ENCODE measurements around the gene NETO1. TPM values are rescaled to one million over a fixed set of nuclear protein-coding genes. Genes with fewer than 3 reads are reported as not detected.
A peak's percentile ranks its signal among the peaks of the same experiment; 100 is the strongest.

NETO1 gene
- total and polyA plus RNA-seq, 5 donors: 0.57 to 1.9 (median 1.0) TPM

DNA sequence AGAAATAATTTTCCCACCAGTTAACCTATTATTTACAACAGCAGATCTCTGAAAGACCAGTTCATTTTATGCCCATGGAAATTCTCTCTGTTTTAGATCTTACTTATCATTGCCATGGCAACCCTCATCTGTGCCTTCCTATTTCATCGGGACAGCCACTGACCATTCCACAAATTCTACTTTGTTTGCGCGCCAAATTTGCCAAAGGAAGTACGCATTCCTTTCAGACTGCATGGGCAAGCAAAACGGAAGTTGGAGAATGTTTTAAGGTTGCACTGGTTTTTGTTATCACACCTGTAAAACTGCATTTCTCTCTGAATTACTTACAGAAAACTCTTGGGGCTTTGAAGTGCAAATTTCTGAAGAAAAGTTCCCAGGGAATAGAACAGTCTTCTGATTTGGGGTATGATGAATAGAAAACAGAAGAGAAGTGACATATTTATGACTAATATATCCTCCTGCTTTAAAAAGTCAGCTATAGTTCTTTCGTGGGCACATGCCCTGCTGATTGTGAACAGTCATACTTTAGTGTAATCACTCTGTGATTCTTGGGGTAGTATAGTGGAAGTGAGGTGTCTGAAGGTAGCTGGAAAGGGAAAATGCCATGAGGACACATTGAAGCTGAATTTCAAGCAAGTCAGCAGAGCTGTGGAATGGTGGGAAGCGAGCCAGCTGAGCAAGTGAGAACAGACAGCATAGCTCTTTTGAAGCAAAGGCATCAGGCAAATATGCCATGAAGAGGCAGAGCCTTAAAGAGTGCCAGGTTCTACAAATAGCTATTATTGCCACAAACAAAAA lies 20.9 kb downstream of the NETO1 start:
- no peaks in the 10 kb centered on the region for H3K27me3 ChIP-seq (ENCODE audit: control insufficient read depth, insufficient read depth)
- intact Hi-C loops (cut with DNase I): no loop called here
- no peaks in the 10 kb centered on the region for H3K9me3 ChIP-seq (ENCODE audit: control insufficient read depth, low read length)
- WGBS: 48% methylated on average over 7 of the region's 7 CpGs
- peak in 2 of 3 donors; percentile 58 to 67 for DNase-seq
- H3K4me3 ChIP-seq (ENCODE audit: low read length): no peak overlapping the region
- no peaks in the 10 kb centered on the region for H3K4me1 ChIP-seq (ENCODE audit: control insufficient read depth, insufficient read depth, low read length)
- H3K27ac ChIP-seq (ENCODE audit: low read length): no peak overlapping the region
- peak in 1 of 2 donors; percentile 29 for ATAC-seq

DNA sequence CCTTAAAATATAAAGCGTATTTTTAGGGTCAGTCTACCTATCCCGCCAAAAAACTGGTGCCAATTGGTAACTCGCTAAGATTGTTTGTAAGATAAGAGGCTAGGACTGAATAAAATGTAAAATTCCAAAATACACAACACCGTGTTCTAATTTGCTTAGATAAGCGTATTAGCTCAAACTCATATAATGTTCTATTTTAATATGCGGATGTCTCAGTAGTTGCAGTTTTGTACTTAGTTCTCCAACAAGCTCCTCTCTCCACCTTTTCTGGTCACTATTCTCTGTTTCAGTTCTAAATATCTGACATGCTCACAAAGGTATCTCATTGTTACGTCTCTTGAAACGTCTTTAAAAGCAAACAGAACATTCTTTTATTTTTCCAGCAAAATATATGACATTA lies 24.0 kb downstream of the NETO1 start:
- intact Hi-C loops (cut with DNase I): no loop called here
- ATAC-seq (no peak), DNase-seq (no peak)
- H3K27me3 ChIP-seq (ENCODE audit: control insufficient read depth, insufficient read depth): no peaks in the 10 kb centered on the region
- peaks cover 2% of the 10 kb centered on the region for H3K4me1 ChIP-seq (ENCODE audit: control insufficient read depth, insufficient read depth, low read length)
- 79% methylated on average over 8 of the region's 8 CpGs for WGBS
- no peak overlapping the region for H3K27ac ChIP-seq (ENCODE audit: low read length)
- H3K9me3 ChIP-seq (ENCODE audit: control insufficient read depth, low read length): no peaks in the 10 kb centered on the region
- H3K4me3 ChIP-seq (ENCODE audit: low read length): no peak overlapping the region

DNA sequence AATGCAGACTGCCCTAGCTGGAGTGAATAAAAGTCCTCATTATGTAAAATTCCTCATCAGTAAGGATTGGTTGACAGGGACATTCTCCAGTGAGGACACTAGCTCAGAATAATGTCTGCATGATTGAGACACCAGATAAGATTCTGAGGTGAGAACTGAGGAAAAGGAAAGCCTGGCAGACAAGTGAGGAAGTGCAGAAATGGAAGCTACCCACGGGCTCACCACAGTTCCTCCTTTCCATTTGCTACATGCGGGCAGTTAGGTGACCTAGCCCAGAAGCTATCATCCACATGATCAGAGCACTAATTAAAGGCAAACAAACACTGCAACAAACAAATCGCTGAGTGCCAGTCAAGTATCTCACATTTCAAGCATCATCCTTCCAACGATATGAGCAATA lies 27.7 kb downstream of the NETO1 start:
- DNase-seq: no peak
- Histone ChIP-seq H3K9me3 (ENCODE audit: control insufficient read depth, low read length) (no peaks in the 10 kb centered on the region), H3K27me3 (ENCODE audit: control insufficient read depth, insufficient read depth) (no peaks in the 10 kb centered on the region), H3K4me1 (ENCODE audit: control insufficient read depth, insufficient read depth, low read length) (peaks cover 2% of the 10 kb centered on the region), H3K4me3 (ENCODE audit: low read length) (no peak overlapping the region), H3K27ac (ENCODE audit: low read length) (no peak overlapping the region)
- 9% methylated on average over 4 of the region's 4 CpGs for WGBS
- ATAC-seq: no peak
- intact Hi-C loops (cut with DNase I): no loop called here

DNA sequence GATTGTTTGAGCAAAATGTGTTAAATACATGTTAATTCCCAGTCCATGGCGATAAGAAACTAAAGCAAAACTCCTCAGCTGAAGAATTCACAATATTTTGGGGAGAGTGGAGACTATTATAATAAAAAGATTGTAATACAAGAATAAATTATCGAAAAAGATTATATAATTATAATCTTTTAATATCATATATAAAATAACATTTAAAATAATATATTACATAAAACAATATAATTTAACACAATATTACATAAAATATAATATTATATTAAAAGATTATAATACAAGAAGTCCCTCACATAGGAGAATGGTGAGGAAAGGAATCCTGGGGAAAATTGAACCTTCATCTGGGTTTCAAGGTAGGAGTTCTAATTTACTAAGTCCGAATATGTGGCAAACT lies 33.1 kb downstream of the NETO1 start:
- 80% methylated on average over 3 of the region's 3 CpGs for WGBS
- Histone ChIP-seq H3K4me3 (ENCODE audit: low read length) (no peak overlapping the region), H3K9me3 (ENCODE audit: control insufficient read depth, low read length) (no peaks in the 10 kb centered on the region), H3K27ac (ENCODE audit: low read length) (no peak overlapping the region), H3K4me1 (ENCODE audit: control insufficient read depth, insufficient read depth, low read length) (no peaks in the 10 kb centered on the region), H3K27me3 (ENCODE audit: control insufficient read depth, insufficient read depth) (no peaks in the 10 kb centered on the region)
- ATAC-seq (no peak), DNase-seq (no peak)
- intact Hi-C loops (cut with DNase I): no loop called here

DNA sequence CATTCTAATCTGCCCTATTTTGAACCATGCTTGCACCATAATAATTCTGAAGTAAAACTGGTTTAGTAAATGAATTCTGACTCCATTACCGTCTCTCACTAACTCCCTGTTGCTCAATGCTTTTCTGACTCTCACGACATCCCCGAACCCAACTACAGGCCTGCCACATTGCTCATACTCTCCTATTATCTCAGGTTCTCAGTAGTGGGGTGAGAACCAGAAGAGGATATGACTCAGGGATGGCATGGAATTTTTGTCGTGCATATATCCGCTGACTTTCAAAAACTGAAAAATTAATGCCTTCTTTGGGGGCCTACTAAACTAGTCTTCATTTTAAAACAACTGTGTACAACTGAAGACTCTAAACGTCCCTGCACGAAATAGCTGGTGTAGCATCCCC lies 34.3 kb downstream of the NETO1 start:
- intact Hi-C loops (cut with DNase I): no loop called here
- WGBS: 89% methylated on average over 7 of the region's 7 CpGs
- no peaks in the 10 kb centered on the region for H3K9me3 ChIP-seq (ENCODE audit: control insufficient read depth, low read length)
- ATAC-seq (no peak), DNase-seq (no peak)
- H3K4me3 ChIP-seq (ENCODE audit: low read length): no peak overlapping the region
- no peaks in the 10 kb centered on the region for H3K4me1 ChIP-seq (ENCODE audit: control insufficient read depth, insufficient read depth, low read length)
- H3K27me3 ChIP-seq (ENCODE audit: control insufficient read depth, insufficient read depth): no peaks in the 10 kb centered on the region
- H3K27ac ChIP-seq (ENCODE audit: low read length): no peak overlapping the region

DNA sequence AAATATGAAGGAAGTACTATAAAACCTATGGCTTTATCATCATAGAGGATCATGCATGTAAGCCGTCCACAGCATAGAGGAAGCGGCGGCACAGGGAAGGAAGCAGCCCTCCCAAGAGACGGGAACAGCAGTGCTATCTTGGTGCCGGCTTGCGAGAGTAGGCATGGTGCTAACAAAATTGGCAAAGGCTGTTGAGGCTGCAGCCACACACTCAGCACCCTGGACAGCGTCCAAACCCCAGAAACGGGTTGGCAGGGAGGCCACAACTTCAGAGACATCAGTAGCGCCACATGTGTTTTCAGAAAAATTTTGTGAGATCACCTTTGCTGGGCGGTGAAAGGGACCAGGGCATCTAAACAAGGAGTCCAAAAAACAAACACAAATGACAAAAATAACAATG lies 37.7 kb downstream of the NETO1 start:
- Histone ChIP-seq H3K9me3 (ENCODE audit: control insufficient read depth, low read length) (no peaks in the 10 kb centered on the region), H3K4me3 (ENCODE audit: low read length) (no peak overlapping the region), H3K27me3 (ENCODE audit: control insufficient read depth, insufficient read depth) (no peaks in the 10 kb centered on the region), H3K27ac (ENCODE audit: low read length) (no peak overlapping the region), H3K4me1 (ENCODE audit: control insufficient read depth, insufficient read depth, low read length) (no peaks in the 10 kb centered on the region)
- 21% methylated on average over 10 of the region's 10 CpGs for WGBS
- ATAC-seq (peak; percentile 56 to 75), DNase-seq (peak; percentile 35 to 74 (median 68))
- intact Hi-C loops (cut with DNase I): no loop called here

DNA sequence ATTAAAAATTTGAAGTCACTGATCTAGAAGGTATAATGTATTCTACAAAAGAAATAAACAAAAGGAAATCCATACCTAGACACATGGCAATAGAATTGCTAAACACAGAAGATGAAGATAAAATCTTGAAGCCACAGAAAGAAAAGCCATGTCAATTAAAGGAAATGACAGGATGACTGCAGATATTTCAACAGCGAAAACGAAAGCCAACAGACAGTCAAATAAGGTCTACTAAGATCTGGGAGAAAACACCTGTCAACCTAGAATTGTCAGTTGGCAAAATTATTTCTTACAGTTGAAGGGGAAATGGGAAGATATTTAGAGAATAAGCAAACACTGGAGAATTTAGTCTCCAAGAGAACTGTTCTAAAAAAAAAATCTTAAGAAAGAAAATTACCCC lies 39.2 kb downstream of the NETO1 start:
- Histone ChIP-seq H3K4me3 (ENCODE audit: low read length) (no peak overlapping the region), H3K27ac (ENCODE audit: low read length) (no peak overlapping the region), H3K4me1 (ENCODE audit: control insufficient read depth, insufficient read depth, low read length) (no peaks in the 10 kb centered on the region), H3K27me3 (ENCODE audit: control insufficient read depth, insufficient read depth) (no peaks in the 10 kb centered on the region), H3K9me3 (ENCODE audit: control insufficient read depth, low read length) (no peaks in the 10 kb centered on the region)
- DNase-seq (no peak), ATAC-seq (no peak)
- intact Hi-C loops (cut with DNase I): loop anchor here in 1 of 4 donors (10.0 kb wide), 1 partner anchor 56 kb away; no protein-coding TSS in a partner anchor
- 83% methylated on average over 2 of the region's 2 CpGs for WGBS

DNA sequence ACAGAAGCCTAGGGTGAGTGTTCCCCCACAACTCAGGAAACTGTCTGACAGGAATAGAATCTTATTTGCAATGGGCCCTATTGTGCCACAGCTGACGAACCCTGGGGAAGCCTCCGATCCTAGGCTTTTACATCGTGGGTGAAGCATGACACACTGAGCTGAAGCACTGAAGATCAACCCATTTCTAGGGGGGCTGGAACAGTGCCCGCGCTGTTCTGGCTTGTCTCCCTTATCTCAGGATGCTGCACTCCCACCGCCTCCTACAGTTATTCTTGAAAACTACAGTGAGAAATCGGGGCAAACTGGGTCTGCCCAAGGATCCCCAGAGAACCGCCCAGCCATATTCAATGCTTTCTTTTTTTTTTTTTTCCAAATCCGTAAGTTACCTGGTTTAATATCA lies 41.1 kb downstream of the NETO1 start:
- no peak for ATAC-seq
- WGBS: 52% methylated on average over 9 of the region's 9 CpGs

DNA sequence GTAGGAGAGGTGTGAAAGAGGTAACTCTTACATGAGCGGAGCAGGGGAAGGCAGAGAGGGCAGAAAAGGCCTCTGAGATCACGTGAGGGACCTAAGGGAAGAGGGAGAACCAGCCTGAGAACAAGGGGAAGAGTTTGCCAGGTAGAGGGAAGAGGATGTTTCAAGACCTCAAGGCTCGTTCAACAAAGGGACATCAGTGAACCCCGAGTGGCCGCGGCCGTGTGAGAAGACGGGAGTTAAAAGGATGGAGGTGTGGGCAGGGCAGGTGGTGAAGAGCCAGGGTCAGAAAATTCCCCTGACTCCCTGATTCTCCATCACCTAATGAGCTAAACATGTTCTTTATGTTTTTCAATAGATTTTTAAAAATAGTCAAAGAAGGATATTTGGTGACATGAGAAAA lies 44.4 kb downstream of the NETO1 start:
- intact Hi-C loops (cut with DNase I): loop anchor here in 1 of 4 donors (10.0 kb wide), 1 partner anchor 61 kb away; no protein-coding TSS in a partner anchor
- H3K27ac ChIP-seq (ENCODE audit: low read length): no peak overlapping the region
- H3K9me3 ChIP-seq (ENCODE audit: control insufficient read depth, low read length): no peaks in the 10 kb centered on the region
- no peak for ATAC-seq
- DNase-seq: peak in 1 of 3 donors; percentile 13
- H3K4me3 ChIP-seq (ENCODE audit: low read length): no peak overlapping the region
- no peaks in the 10 kb centered on the region for H3K4me1 ChIP-seq (ENCODE audit: control insufficient read depth, insufficient read depth, low read length)
- 87% methylated on average over 8 of the region's 8 CpGs for WGBS
- H3K27me3 ChIP-seq (ENCODE audit: control insufficient read depth, insufficient read depth): no peaks in the 10 kb centered on the region

More for the DNA sequence above, 41.1 kb downstream of the NETO1 start:
- Histone ChIP-seq H3K9me3 (ENCODE audit: control insufficient read depth, low read length) (no peaks in the 10 kb centered on the region), H3K4me1 (ENCODE audit: control insufficient read depth, insufficient read depth, low read length) (no peaks in the 10 kb centered on the region), H3K4me3 (ENCODE audit: low read length) (no peak overlapping the region), H3K27ac (ENCODE audit: low read length) (no peak overlapping the region), H3K27me3 (ENCODE audit: control insufficient read depth, insufficient read depth) (no peaks in the 10 kb centered on the region)
- intact Hi-C loops (cut with DNase I): loop anchor here in 1 of 4 donors (10.0 kb wide), 1 partner anchor 58 kb away; no protein-coding TSS in a partner anchor
- DNase-seq: peak in 1 of 3 donors; percentile 24

DNA sequence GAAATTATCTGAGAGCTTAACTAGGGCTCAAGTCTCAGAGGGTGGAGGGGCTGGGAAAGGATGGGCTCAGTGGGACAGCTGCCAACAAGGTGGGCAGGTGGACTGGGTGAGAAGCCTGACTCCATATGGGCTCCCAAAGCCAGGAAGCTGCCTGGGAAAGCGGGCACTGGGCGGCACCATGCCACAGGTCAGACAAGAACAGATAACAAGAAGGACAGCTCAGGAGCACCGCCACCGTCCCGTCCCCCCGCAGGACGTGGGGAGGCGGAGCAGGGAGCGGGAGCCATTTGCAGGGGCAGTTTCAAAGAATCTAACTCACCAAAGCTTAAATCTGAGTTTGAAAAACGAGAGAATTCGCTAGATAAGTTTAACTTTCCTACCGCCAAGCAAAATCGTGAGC lies 45.6 kb downstream of the NETO1 start:
- Histone ChIP-seq H3K4me3 (ENCODE audit: low read length) (no peak overlapping the region), H3K4me1 (ENCODE audit: control insufficient read depth, insufficient read depth, low read length) (no peaks in the 10 kb centered on the region), H3K9me3 (ENCODE audit: control insufficient read depth, low read length) (no peaks in the 10 kb centered on the region), H3K27ac (ENCODE audit: low read length) (no peak overlapping the region), H3K27me3 (ENCODE audit: control insufficient read depth, insufficient read depth) (no peaks in the 10 kb centered on the region)
- peak in 1 of 3 donors; percentile 21 for DNase-seq
- no peak for ATAC-seq
- WGBS: 86% methylated on average over 13 of the region's 13 CpGs
- intact Hi-C loops (cut with DNase I): loop anchor here in 1 of 4 donors (10.0 kb wide), 1 partner anchor 63 kb away; no protein-coding TSS in a partner anchor

DNA sequence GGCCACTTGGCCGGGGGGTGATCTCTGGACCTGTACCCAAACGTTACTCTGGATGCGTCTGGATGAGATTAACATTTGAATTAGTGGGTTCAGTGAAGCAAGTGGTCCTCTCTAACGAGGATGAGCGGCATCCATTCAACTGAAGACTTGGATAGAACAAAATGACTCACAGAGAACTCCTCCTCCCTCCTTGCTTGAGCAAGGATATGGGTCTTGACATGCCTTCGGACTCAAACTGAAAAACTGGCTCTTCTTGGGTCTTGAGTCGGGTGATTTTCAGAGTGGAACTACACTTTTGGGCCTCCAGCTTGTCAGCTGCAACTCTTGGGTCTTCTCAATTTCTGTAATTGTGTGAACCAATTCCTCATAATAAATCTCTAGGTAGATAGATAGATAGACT lies 47.2 kb downstream of the NETO1 start:
- no peak overlapping the region for H3K27ac ChIP-seq (ENCODE audit: low read length)
- H3K9me3 ChIP-seq (ENCODE audit: control insufficient read depth, low read length): no peaks in the 10 kb centered on the region
- intact Hi-C loops (cut with DNase I): loop anchor here in 1 of 4 donors (10.0 kb wide), 1 partner anchor 64 kb away; no protein-coding TSS in a partner anchor
- H3K27me3 ChIP-seq (ENCODE audit: control insufficient read depth, insufficient read depth): no peaks in the 10 kb centered on the region
- 77% methylated on average over 7 of the region's 7 CpGs for WGBS
- no peak for DNase-seq
- no peak overlapping the region for H3K4me3 ChIP-seq (ENCODE audit: low read length)
- no peaks in the 10 kb centered on the region for H3K4me1 ChIP-seq (ENCODE audit: control insufficient read depth, insufficient read depth, low read length)
- no peak for ATAC-seq

Data from right cardiac atrium (tissue), 5 donors.